ENCODE results near the gene LRRFIP1. TPM values are rescaled to one million over a fixed set of nuclear protein-coding genes. Genes with fewer than 3 reads are reported as not detected.

LRRFIP1 gene
- total RNA-seq, 2 donors from 2014 or later: 180 to 357 TPM

DNA sequence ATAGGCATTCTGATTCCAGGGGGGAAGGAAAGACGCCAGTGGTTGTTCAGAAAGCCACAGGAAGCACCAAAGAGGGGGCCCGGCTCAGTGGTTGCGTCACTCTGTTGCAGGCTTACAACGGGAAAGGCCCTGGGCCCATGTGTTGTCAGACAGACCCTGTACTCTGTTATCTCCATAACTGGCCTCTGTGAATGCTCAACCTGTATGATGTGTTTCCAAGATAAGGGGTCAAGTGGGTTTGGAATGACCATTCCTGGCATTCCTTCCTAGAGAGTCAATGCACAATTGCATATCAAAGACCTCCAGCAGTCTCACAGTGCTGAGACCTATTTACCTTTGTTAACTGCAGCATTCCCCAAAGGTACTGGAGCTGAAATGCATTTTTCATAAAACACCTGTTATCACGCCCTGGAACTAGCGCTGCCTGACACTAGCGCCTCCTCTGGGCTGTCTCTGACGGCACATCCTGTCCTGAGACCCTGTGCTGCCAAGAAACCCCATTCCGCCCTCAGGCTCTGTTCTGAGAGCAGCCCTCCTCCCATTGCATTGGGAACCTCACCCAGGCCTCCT, 13.2 kb upstream of the LRRFIP1 start:
- intact Hi-C loops (cut with DNase I): no loop called here
- DNase-seq (ENCODE audit: low spot score): no peak

DNA sequence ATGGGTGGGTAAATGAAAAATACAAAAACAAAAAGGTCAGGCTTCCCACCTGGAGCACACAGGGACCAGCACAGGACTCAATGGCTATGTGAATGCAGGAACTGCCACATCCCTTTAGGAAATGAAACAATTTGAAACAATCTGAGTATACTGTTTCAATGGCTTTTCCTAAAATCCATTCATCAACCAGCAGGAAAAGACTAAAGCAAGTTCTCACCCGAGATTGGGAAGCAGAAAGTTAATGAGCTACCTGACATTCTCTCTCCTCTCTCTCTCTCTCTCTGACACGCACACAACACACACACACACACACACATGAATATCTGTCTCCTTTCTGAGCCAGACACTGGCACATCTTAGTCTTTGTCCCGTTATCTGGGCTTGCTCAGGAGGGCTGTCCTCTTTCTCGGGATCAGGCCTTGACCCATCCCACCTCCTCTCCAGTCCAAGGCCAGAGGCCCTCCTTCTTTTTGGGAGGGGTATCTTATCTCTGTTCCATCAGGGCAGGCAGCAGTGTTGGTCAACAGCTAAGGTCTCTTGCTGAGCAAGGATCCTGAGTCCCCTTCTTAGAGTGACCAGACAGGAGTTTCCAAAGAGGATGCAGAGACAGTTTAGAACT, 11.6 kb upstream of the LRRFIP1 start:
- no peak for DNase-seq (ENCODE audit: low spot score)
- intact Hi-C loops (cut with DNase I): loop anchor here in 1 of 2 donors (5.0 kb wide), 1 partner anchor 52 kb away; no protein-coding TSS in a partner anchor

DNA sequence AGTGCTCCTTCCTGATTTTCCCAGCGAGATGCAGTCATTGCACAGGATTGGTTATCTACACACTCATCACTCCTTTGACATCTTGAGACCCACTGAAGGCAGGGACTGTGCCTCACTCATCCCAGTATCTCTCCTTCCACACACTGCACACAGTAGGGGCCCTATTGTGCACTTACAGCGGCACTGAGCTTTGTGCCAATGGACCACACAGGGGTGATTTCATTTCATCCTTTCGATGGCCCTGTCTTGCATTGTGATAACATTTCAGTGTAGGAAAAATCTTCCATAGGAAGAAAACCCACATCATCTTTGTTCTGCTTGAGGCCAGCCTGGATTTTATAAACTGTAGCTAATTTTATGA, 11.0 kb upstream of the LRRFIP1 start:
- no peak for DNase-seq (ENCODE audit: low spot score)
- intact Hi-C loops (cut with DNase I): loop anchor here in 1 of 2 donors (5.0 kb wide), 1 partner anchor 51 kb away; no protein-coding TSS in a partner anchor

DNA sequence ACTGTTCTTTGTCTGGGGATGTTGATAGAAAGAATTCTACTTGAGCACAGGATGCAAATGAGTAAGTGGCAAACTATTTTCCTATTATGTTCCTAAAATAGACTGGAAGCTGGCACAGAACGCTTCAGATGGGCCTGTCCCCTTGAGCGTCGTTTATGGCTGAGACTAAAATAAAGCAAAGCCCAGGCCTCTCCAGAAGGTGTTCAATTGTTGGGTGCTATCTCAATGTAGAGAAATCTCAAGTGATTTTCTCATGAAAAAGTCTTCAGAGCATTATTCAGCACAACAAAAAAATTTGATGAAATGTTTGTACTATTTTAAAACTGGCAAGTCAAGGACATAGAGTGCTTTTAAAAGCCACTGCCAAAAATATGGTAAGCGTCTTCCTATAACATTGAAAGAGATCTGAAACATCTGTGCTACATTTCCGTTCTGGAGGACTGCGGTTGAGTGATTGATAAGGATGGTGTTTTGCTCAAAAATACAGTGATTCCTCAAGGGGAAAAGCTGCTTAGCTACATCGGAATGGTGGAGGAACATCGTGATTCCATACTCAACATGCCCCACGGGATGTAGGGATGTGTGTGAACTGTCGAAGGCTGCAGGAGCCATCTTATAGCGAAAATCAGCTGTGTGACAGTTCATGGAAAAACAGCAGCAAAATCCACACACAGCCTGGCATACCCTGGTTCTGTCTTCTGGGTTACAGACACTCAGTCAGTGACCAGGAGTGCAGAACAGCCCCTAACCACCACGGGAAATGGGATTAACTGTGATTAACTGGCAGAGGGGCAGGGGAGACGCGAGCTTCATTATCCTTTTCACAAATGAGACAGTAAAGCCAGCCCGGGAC, 10.4 kb upstream of the LRRFIP1 start:
- no peak for DNase-seq (ENCODE audit: low spot score)
- intact Hi-C loops (cut with DNase I): loop anchor here in 1 of 2 donors (5.0 kb wide), 1 partner anchor 50 kb away; no protein-coding TSS in a partner anchor

DNA sequence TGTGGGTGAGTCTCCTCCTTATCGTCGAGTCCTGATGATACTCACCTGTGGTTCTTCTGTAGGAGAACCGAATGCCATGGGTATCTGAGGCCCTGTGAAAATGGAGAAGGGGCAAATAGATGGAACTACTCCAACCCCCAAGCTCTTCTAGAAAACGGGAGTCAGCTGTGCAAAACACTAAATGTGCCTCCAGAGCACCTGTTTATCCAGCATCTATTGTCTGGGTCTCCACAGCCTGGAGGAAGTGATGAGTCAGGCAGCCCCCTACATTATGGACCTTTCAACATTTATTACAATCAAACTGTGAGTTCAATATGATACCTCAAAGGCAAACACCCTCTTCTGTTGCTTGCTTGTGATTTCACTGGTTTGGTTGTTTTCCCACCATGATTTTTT, 9.8 kb upstream of the LRRFIP1 start:
- DNase-seq (ENCODE audit: low spot score): no peak
- intact Hi-C loops (cut with DNase I): loop anchor here in 1 of 2 donors (5.0 kb wide), 1 partner anchor 50 kb away; no protein-coding TSS in a partner anchor

DNA sequence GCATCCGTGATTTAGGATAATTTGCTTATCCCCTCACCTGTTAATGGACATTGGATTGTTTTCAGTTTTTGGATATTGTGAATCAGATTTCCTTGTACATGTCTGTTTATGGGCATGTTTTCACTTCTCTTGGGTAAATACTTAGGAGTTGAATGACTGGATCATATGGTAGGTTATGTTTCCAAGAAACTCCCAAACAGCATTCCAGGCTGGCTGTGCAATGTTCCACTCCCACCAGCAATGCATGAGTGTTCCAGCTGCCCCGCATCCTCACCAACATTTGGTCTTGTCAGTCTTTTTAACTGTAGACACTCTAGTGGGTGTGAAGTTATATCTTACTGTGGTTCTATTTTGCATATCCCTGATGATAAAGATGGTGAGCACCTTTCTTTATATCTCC, 8.9 kb upstream of the LRRFIP1 start:
- DNase-seq (ENCODE audit: low spot score): no peak
- intact Hi-C loops (cut with DNase I): loop anchor here in 1 of 2 donors (5.0 kb wide), 1 partner anchor 49 kb away; no protein-coding TSS in a partner anchor

DNA sequence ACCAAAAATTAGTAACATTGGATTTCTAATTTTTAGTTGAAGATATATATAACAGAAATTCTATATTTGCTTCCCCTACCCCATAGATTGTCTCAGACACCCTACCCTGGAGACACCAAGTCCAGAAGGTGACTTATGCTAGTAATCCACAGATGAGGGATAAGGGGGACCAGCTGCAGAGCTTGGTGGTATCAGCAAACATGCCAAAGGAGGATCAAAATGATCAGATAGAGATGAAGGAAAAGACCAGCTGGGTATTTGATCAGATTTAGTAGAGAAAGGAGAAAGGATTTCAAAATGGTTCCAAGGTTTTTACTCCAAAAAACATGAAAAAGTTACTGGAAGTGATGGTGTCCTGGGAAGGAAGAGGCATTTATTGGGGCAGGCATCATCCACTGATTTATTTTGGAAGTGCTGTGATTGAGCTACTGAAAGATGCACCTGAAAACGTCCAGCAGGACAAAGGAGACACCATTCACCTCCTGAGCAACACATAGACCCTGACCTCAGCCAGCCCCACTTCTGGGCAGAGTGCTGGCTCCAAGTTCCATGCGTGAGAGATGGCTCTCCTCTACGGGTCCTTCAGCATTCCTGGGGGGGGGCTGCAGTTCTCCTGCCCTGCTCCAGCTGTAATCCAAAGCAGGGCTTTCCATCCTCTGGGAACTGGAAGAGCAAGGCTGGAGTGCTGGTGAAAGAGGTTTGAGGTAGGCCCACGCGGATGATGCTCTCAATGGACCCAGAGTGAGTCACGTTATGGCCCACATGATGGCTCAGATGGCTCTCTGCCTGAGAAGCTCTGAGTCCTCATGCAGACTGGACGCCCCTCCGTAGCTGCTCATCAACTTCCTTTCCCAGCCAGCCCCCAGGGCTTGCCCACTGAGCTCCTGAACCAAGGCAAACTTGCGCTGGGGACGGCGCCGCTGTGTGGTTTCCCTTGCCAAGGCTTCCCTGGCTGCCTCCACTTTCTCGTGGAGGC, 3.7 kb upstream of the LRRFIP1 start:
- intact Hi-C loops (cut with DNase I): no loop called here
- no peak for DNase-seq (ENCODE audit: low spot score)

DNA sequence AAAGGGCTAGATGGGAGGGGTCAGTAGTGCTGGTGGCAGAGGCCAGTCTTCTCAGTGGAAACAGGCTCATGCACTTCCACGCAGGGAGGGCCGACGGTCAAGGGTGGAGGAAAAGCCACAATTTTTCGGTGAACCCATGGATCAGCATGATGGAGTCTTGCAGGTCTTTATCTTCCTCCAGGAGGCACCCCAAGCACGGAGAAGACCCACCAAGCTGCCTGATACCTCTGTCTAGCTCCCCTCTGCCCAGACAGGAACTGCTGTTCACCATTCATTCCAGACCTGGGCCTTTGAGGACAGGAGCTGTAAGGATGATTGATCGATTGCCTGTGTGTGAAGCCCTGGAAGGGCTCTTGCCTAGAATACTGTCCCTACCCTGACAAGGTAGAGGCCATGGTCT, 2.8 kb upstream of the LRRFIP1 start:
- intact Hi-C loops (cut with DNase I): no loop called here

DNA sequence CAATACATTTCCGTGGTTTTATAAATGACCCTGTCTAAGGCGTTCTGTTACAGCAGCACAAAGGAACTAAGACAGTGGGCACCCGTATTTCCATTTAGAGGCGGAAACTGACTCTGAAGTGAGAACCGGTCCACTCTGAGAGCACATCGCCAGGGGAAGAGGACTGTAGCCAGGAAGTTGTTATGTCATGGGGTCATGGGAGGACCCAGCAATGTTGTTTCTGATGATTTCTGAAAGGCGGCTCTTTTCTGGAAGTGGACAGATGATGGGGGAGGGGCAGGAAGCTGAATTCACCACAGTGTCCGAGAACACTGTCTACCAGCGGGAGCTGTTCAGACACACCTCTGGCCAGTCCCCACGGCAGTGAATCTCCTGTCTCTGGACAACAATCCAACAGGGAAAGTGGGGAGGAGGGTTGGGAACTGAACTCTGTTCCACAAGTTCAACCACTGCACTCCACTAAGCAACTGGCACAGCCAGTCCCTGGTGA, 2.1 kb upstream of the LRRFIP1 start:
- intact Hi-C loops (cut with DNase I): no loop called here
- DNase-seq (ENCODE audit: low spot score): peak; percentile 80

More for the DNA sequence above, 2.8 kb upstream of the LRRFIP1 start:
- peak; percentile 70 for DNase-seq (ENCODE audit: low spot score)

DNA sequence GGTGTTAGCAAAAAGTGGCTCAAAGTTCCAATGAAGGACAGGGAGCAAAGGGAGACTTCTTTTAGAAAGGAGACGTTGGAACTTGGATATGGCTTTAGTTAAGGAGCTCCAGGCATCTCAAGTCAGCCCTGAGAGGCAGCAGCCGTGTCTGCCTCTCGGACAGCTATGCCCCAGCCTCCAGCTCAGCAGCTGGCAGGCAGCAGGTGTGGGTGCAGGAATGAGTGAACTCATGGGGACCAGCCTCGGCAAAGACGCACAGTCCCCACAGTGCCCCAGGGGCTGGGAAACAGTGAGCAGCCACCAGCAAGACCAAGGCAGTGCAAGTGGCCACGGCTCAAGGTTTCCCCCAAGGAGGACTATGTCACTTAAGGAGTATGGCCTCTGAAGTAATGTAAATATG, 1.6 kb upstream of the LRRFIP1 start:
- intact Hi-C loops (cut with DNase I): no loop called here
- DNase-seq (ENCODE audit: low spot score): peak; percentile 71

DNA sequence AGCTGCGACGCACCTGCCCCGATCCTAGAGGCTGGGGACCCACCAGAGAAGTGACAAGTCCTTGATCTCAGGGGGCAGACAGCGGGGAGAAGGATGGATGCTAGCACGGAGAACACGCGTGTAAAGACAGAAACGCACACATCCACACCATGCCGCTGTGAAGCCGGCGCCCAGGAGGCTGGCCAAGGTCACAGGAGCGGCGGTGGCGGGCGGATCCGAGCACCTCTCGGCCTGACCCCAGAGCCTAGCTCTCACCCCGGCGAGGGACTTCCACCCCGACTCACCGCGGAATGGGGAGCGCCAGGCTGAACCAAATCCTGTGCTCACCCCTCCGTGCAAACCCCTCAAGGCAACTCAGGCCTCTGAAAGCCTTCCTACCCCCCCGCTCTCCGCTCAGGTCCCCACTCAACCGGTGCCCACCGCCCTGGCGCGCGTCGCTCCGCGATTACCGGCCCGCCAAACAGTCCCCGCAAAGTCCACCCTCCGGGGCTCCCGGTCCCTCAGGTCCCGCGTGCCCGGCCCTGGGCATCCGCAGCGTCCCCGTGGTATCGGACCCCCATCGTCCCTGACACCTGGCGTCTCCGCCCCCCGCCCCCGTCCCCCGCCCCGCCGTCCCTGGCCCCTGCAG, 460 bp upstream of the LRRFIP1 start:
- DNase-seq (ENCODE audit: low spot score): no peak
- intact Hi-C loops (cut with DNase I): no loop called here

DNA sequence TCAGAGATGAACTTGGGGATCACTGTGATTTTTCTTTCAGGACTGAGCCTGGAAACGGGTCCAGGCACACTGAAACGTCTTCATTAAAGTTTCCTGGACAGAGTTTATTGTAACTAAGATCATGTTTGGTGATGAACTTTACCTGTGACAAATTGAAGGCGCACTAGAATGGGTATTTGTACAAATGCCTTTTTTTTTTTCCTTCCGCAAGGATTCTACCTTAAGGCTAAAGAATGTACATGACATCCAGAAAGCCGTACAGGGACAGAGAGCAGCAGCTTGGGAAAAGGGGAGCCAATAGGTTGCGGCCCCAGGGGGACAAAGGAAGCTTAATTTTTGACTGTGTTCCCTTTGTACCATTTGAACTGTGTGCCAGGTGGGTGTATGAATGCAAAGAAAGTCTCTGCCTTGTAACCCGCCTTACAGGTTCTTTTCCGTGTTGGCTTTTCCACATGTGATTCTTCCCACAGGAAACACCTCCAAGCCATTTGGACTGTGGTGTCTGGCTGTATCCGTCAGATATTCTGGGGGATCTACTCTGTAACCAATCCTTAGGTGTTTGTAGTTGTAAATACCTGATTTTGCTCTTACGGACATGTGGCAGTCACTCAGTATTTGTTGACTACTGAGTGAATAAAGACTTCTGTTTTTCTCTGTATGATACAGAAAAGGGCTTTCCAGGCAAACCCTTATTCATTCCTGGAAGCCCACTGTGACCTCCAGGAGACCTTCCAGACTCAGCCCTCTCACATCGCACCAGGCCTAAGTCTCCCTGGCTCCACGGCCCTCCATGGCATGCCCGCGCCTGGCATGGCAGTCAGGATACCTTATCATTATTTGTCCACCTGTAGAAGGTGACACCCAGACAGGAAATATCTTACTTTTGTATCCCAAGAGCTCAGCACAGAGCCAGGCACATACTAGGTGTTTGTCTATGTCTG, 1.1 kb downstream of the LRRFIP1 start:
- intact Hi-C loops (cut with DNase I): no loop called here
- no peak for DNase-seq (ENCODE audit: low spot score)

DNA sequence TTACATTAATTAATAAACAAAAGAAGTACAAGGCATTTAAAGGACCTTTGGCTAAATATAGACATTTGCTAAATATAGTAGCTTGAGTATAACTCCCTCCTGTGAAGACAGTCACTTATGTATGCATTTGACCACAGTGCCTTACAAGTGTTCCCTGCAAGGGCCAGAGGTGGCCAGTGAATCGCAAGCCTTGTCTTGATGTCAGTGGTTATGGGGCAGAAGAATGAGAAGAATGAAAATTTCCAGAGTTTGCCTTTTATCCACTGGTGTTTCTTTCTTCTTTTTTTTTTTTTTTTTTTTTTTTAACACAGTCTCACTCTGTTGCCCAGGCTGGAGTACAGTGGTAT, 1.8 kb downstream of the LRRFIP1 start:
- intact Hi-C loops (cut with DNase I): no loop called here

DNA sequence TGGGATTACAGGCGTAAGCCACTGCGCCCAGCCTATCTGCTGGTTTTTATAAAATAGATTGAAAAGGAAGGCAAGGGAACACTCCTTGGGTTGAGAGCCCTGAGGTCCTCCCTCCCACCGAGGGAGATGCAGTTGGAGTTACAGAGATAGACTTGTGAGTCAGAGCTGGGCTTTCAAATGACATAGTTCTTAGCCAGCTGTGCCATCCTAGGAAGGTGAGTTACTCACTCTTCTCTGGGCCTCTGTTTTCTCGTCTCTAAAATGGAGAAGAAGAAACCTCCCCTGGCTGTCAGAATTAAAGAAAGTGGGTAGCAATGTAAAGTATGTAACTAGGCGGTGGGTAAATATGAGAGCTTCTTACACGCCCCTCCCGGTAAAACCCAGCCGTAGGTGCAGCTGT, 2.4 kb downstream of the LRRFIP1 start:
- DNase-seq (ENCODE audit: low spot score): peak; percentile 32
- intact Hi-C loops (cut with DNase I): no loop called here

More for the DNA sequence above, 1.8 kb downstream of the LRRFIP1 start:
- DNase-seq (ENCODE audit: low spot score): no peak

DNA sequence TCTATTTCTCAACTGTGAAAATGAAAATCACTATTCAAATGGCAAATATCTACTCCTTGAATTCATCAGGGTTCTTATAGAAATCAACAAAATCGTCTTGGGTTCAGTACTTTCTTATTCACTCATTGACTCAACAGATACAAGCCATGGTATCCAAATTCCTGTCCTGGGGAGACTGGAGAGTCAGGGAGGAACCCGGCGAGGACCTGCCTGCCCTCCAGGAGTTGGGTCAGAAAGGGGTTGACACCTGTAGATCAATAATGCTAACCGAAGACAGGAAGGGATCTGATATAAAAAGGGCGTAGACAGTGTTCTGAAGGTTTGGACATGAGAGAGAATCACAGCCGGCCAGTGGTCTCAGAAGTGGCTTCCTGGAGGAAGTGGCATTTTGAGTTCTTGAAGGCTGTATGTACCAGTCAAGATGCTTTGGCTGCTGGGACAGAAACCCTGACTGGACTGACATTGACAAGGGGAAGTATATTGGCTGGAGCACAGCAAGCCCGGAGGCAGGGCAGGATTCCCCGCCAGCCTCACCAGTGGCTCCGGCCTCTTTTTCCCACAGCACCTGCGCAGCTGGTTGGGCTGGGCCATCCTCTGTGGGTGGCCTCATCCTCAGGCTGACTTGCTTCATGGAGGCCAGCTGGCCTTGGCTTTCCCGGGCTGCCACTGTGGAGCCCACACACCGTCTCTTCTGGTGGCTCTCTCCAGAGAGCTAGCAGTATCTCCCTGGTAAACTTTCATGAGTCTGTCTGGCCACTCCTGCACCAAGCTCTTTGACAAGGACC, 3.0 kb downstream of the LRRFIP1 start:
- peak; percentile 32 for DNase-seq (ENCODE audit: low spot score)
- intact Hi-C loops (cut with DNase I): no loop called here

DNA sequence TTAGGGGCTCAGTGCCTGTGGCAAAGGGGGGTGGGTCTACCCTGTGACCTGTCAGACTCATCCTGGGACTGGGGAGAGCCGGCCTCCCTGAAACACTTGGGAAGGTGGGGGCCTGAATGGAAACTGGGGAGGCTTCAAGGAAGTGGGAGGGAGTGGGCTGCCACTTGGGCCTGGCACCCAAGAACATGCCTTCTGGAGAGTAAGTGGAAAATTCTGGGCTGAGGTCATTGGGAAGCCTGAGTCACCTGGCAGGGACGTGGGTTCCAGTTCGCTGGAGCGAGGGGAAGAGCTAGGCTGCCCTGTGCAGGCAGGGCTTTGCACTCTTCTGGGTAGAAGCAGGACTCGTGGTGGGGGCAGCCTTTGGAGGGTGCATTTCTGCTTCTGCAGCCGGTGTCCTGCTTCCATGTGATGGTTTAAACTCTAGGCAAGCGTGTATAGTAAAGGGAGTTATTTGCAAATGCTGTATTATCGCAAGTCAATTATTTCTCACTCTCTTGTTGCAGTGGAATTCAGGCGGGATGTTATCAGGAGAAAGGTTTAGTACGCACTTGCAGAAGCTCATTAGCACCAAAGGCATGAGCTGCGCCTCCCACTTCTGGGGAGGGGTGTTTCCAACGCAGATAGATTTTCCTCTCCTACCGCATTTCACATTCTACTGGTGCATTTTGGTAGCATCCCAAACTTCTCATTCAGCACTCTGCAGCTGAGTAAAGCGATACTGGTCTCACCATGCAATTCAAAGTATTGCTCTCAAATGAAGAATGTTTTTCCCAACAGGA, 3.8 kb downstream of the LRRFIP1 start:
- DNase-seq (ENCODE audit: low spot score): no peak
- intact Hi-C loops (cut with DNase I): no loop called here
